SK-N-MC (cell line): ENCODE results near the gene ZDHHC14.
"Not testable (repeated sequence)": the region's sequence is repeated elsewhere in the genome, so short reads cannot be mapped to it uniquely, and the experiment has no call there.

Experiments
- DNase-seq: peaks from one replicate; pipeline ENCODE4 v3.0.0-alpha.2; 2011; ENCODE audit warnings: low read depth, low spot score
- H3K27ac ChIP-seq: fragments of 200-600 bp; sonication (generic); 2 replicates; pipeline ENCODE4 v1.5.1; 2016; ENCODE audit warnings: mixed run types
- H3K36me3 ChIP-seq: fragments of 200-600 bp; sonication (generic); 2 replicates; pipeline ENCODE4 v1.6.1; 2017; ENCODE audit warnings: antibody characterized with exemption, low read length, mixed read lengths; ENCODE audit not compliant: insufficient read depth
- H3K4me3 ChIP-seq: fragments of 200-600 bp; sonication (generic); 2 replicates; pipeline ENCODE4 v1.5.1; 2016
- H3K9ac ChIP-seq: fragments of 200-600 bp; sonication (generic); 2 replicates; pipeline ENCODE4 v1.8.0; 2017; ENCODE audit warnings: mixed run types, mixed read lengths; ENCODE audit not compliant: insufficient read length
- H3K9me3 ChIP-seq: fragments of 200-600 bp; sonication (generic); 2 replicates; pipeline ENCODE4 v1.6.1; 2017; ENCODE audit warnings: low read depth, mild to moderate bottlenecking, antibody characterized with exemption, low read length, moderate library complexity, mixed read lengths
- EZH2 ChIP-seq: fragments of 200-600 bp; sonication (generic); IDR thresholded peaks from one replicate; pipeline ENCODE4 v1.6.1; 2017; ENCODE audit warnings: antibody characterized with exemption
- FOXP2 ChIP-seq: optimal IDR thresholded peaks from 2 replicates; pipeline ENCODE3; 2011; ENCODE audit warnings: mild to moderate bottlenecking, moderate library complexity; ENCODE audit not compliant: insufficient read depth; ENCODE audit errors: extremely low read length, control extremely low read depth
- POLR2AphosphoS5 ChIP-seq: IDR thresholded peaks from 2 replicates; pipeline ENCODE4 v1.6.1; 2012; ENCODE audit warnings: mild to moderate bottlenecking, low read depth, low read length, borderline replicate concordance

ZDHHC14 gene

GRCh38 chr6:157571269-157571668 is 190.3 kb downstream of the ZDHHC14 start:
- no peak for DNase-seq
- Histone ChIP-seq H3K36me3 (no peaks in the 10 kb centered on the region), H3K9ac (no peak overlapping the region), H3K4me3 (no peak overlapping the region), H3K9me3 (no peaks in the 10 kb centered on the region), H3K27ac (no peak overlapping the region)
- TF ChIP-seq FOXP2: no peak

- TF ChIP-seq POLR2AphosphoS5: no peak
- TF ChIP-seq FOXP2: no peak
- TF ChIP-seq EZH2: no peak
- Histone ChIP-seq H3K4me3 (no peak overlapping the region), H3K27ac (no peak overlapping the region), H3K9ac (no peak overlapping the region), H3K36me3 (no peaks in the 10 kb centered on the region), H3K9me3 (no peaks in the 10 kb centered on the region)
- no peak for DNase-seq
Measured at GRCh38 chr6:157571950-157572349, 191.0 kb downstream of the ZDHHC14 start.

DNA sequence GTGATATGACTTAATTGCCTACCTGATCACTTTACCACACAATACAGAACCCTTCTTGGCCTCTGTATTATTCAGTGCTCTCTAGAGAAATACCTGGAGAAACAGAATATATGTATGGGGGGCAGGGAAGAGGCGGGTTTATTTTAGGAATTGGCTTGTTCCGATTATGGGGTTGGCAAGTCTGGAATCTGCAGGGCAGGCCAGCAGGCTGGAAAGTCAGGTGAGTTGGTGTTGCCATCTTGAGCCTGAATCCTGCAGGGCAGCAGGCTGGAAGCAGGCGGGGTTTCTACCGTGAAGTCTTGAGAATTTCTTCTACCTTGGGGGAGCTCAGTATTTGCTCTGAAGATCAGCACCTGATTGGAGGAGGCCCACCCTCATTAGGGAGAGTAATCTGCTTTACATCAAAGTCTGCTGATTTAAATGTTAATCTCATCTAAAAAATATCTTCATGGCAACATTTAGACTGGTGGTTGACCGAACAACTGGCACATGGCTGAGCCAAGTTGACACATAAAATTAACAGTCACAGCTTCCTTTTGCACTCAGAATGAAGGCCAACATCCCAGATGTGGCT is 193.9 kb downstream of the ZDHHC14 start:
- Histone ChIP-seq H3K27ac (no peak overlapping the region), H3K4me3 (no peak overlapping the region), H3K9ac (no peak overlapping the region), H3K36me3 (no peaks in the 10 kb centered on the region), H3K9me3 (no peaks in the 10 kb centered on the region)
- no peak for DNase-seq
- TF ChIP-seq POLR2AphosphoS5: no peak

DNA sequence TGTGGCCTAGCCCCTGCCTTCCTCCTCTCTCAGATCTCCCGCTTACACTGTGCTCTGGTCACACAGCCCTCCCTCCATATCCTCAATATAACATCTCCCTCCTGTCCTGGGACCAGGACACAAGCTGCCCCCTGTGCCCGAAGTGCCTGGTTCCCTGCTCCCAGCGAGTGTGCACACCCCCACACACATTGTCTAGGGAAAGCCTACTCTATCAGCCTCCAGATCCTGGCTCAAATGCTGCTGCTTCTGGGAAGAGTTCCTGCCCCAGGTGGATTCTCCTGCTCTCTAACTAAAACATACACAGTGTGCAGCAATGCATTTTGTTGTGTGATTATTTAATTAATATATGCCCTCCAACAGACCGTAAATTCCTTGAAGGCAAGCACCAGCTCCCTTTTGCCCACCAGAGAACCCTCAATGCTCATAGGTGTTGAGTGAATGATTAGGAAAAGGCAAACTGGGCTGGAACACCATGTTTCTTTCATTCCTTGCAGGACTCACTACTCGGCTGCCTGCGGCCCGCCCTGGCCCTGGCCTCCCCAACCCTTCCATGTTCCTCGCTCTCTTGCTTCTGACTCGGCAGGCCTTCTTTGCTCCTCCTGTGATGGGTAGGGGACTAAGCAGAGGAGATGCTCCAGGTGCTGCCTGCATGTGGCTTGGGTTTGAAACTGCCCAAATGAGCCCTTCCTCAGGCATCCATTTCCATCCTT is 194.6 kb downstream of the ZDHHC14 start:
- Histone ChIP-seq H3K36me3 (no peaks in the 10 kb centered on the region), H3K9me3 (no peaks in the 10 kb centered on the region), H3K9ac (no peak overlapping the region), H3K4me3 (no peak overlapping the region), H3K27ac (no peak overlapping the region)
- DNase-seq: no peak
- TF ChIP-seq POLR2AphosphoS5 (no peak), EZH2 (no peak), FOXP2 (no peak)

GRCh38 chr6:157576991-157577390 is 196.0 kb downstream of the ZDHHC14 start:
- not testable (repeated sequence) for H3K9me3 ChIP-seq, H3K36me3 ChIP-seq, DNase-seq, H3K27ac ChIP-seq, H3K4me3 ChIP-seq, H3K9ac ChIP-seq

GRCh38 chr6:157578527-157578926 is 197.5 kb downstream of the ZDHHC14 start:
- H3K27ac ChIP-seq, DNase-seq, H3K9me3 ChIP-seq, H3K36me3 ChIP-seq, H3K9ac ChIP-seq, H3K4me3 ChIP-seq: not testable (repeated sequence)

- no peak overlapping the region for H3K9ac ChIP-seq
- TF ChIP-seq EZH2: no peak
- TF ChIP-seq FOXP2: no peak
- TF ChIP-seq POLR2AphosphoS5: no peak
- no peak for DNase-seq
- H3K4me3 ChIP-seq: no peak overlapping the region
- H3K27ac ChIP-seq: no peak overlapping the region
- H3K36me3 ChIP-seq: no peaks in the 10 kb centered on the region
- no peaks in the 10 kb centered on the region for H3K9me3 ChIP-seq
Measured at GRCh38 chr6:157579467-157580031, 198.6 kb downstream of the ZDHHC14 start.

GRCh38 chr6:157584036-157584435 is 203.0 kb downstream of the ZDHHC14 start:
- DNase-seq: no peak
- no peaks in the 10 kb centered on the region for H3K9me3 ChIP-seq
- H3K9ac ChIP-seq: no peak overlapping the region
- H3K36me3 ChIP-seq: no peaks in the 10 kb centered on the region
- H3K27ac ChIP-seq: no peak overlapping the region
- H3K4me3 ChIP-seq: no peak overlapping the region
- TF ChIP-seq FOXP2: no peak

- no peak for DNase-seq
- Histone ChIP-seq H3K9me3 (no peaks in the 10 kb centered on the region), H3K36me3 (no peaks in the 10 kb centered on the region), H3K9ac (no peak overlapping the region), H3K27ac (no peak overlapping the region), H3K4me3 (no peak overlapping the region)
- no peak for TF ChIP-seq EZH2
- TF ChIP-seq FOXP2: no peak
- TF ChIP-seq POLR2AphosphoS5: no peak
Measured at GRCh38 chr6:157585274-157586087, 204.5 kb downstream of the ZDHHC14 start.
